Mesenchymal stem cell (in vitro differentiated cells and primary cell): Measurements from ENCODE around the gene RBM22.

Experiments
- DNase-seq: peaks from one replicate; pipeline ENCODE4 v3.0.0-alpha.2; 2013
- H2AFZ ChIP-seq: one replicate; pipeline ENCODE4 v1.6.1; 2013; ENCODE audit warnings: low read depth, mild to moderate bottlenecking, control low read depth, inconsistent platforms, low read length, moderate library complexity
- H2AK5ac ChIP-seq: 2 replicates; pipeline ENCODE4 v1.6.1; 2013; ENCODE audit warnings: low read length, moderate library complexity, mild to moderate bottlenecking, inconsistent platforms; ENCODE audit not compliant: severe bottlenecking
- H2BK120ac ChIP-seq: one replicate; pipeline ENCODE4 v1.6.1; 2013; ENCODE audit warnings: low read depth, mild to moderate bottlenecking, inconsistent platforms, low read length, moderate library complexity
- H2BK12ac ChIP-seq, 2 experiments: one replicate each; pipeline ENCODE4 v1.6.1; 2013; ENCODE audit warnings: inconsistent platforms in 2 of 2, low read length in 2 of 2, mild to moderate bottlenecking in 2 of 2, moderate library complexity in 2 of 2, control low read depth in 1 of 2
- H2BK15ac ChIP-seq: one replicate; pipeline ENCODE4 v1.6.1; 2013; ENCODE audit warnings: mild to moderate bottlenecking, low read depth, inconsistent platforms; ENCODE audit not compliant: poor library complexity, severe bottlenecking
- H2BK5ac ChIP-seq: 2 replicates; pipeline ENCODE4 v1.6.1; 2013; ENCODE audit warnings: low read depth, mild to moderate bottlenecking, low read length, control low read depth, inconsistent platforms; ENCODE audit not compliant: poor library complexity, severe bottlenecking
- H3K14ac ChIP-seq, 2 experiments: one replicate each; pipeline ENCODE4 v1.6.1; 2013; ENCODE audit warnings: inconsistent platforms in 2 of 2, low read length in 2 of 2, control low read depth in 1 of 2, mild to moderate bottlenecking in 1 of 2, moderate library complexity in 1 of 2
- H3K18ac ChIP-seq, 2 experiments: one replicate each; pipeline ENCODE4 v1.6.1; 2013; ENCODE audit warnings: inconsistent platforms in 2 of 2, low read length in 2 of 2, control low read depth in 1 of 2, low read depth in 1 of 2, mild to moderate bottlenecking in 1 of 2
- H3K23ac ChIP-seq, 2 experiments: one replicate each; pipeline ENCODE4 v1.6.1; 2013; ENCODE audit warnings: inconsistent platforms in 2 of 2, low read length in 2 of 2, mild to moderate bottlenecking in 2 of 2, moderate library complexity in 2 of 2, control low read depth in 1 of 2
- H3K27ac ChIP-seq: 2 replicates; pipeline ENCODE4 v1.5.1; 2013; ENCODE audit warnings: mild to moderate bottlenecking, moderate library complexity, low read length, control low read depth, inconsistent platforms; ENCODE audit not compliant: poor library complexity, severe bottlenecking
- H3K27me3 ChIP-seq, 2 experiments: 2 replicates each; pipeline versions ENCODE4 v1.6.1 to v1.7.0; 2013; ENCODE audit warnings: low read length in 2 of 2, mild to moderate bottlenecking in 2 of 2, moderate library complexity in 2 of 2, control low read depth in 1 of 2, inconsistent platforms in 1 of 2; ENCODE audit not compliant: control insufficient read depth in 1 of 2, insufficient read depth in 1 of 2
- H3K36me3 ChIP-seq, 2 experiments: 2 replicates each; pipeline versions ENCODE4 v1.6.1 to v1.7.0; 2013; ENCODE audit warnings: low read length in 2 of 2, control low read depth in 1 of 2, inconsistent platforms in 1 of 2, low read depth in 1 of 2, mild to moderate bottlenecking in 1 of 2; ENCODE audit not compliant: insufficient read depth in 2 of 2, control insufficient read depth in 1 of 2
- H3K4ac ChIP-seq, 2 experiments: one replicate each; pipeline ENCODE4 v1.6.1; 2013; ENCODE audit warnings: inconsistent platforms in 2 of 2, low read length in 2 of 2, mild to moderate bottlenecking in 2 of 2, moderate library complexity in 2 of 2, control low read depth in 1 of 2, low read depth in 1 of 2
- H3K4me1 ChIP-seq: 2 replicates; pipeline ENCODE4 v1.6.1; 2013; ENCODE audit warnings: low read depth, low read length, control low read depth; ENCODE audit not compliant: control insufficient read depth, insufficient read depth
- H3K4me2 ChIP-seq: 2 replicates; pipeline ENCODE4 v1.6.1; 2013; ENCODE audit warnings: low read length, mild to moderate bottlenecking, inconsistent platforms; ENCODE audit not compliant: poor library complexity, severe bottlenecking
- H3K4me3 ChIP-seq, 2 experiments: 2 replicates each; pipeline versions ENCODE4 v1.5.1 to v1.7.0; 2013; ENCODE audit warnings: low read length in 2 of 2, mild to moderate bottlenecking in 2 of 2, control low read depth in 1 of 2, low read depth in 1 of 2; ENCODE audit not compliant: insufficient read depth in 1 of 2
- H3K79me1 ChIP-seq: replicated peaks from 2 replicates; pipeline ENCODE4 v1.6.1; 2013; ENCODE audit warnings: mild to moderate bottlenecking, control low read depth, low read length, inconsistent platforms; ENCODE audit not compliant: poor library complexity, severe bottlenecking
- H3K9ac ChIP-seq: 2 replicates; pipeline ENCODE4 v1.7.0; 2013; ENCODE audit warnings: mild to moderate bottlenecking, low read length, moderate library complexity
- H3K9me3 ChIP-seq: 2 replicates; pipeline ENCODE4 v1.7.0; 2013; ENCODE audit warnings: mild to moderate bottlenecking, low read length; ENCODE audit not compliant: control insufficient read depth
- H4K8ac ChIP-seq: one replicate; pipeline ENCODE4 v1.6.1; 2013; ENCODE audit warnings: inconsistent platforms, mild to moderate bottlenecking, low read length, moderate library complexity
- H4K91ac ChIP-seq: one replicate; pipeline ENCODE4 v1.6.1; 2013; ENCODE audit warnings: mild to moderate bottlenecking, low read length, inconsistent platforms
- WGBS: methylation state at CpG from one replicate; pipeline ENCODE4 v1.1.7; 2013; ENCODE audit warnings: mixed read lengths; 5-methylcytosine and 5-hydroxymethylcytosine counted together

RBM22 gene

GRCh38 chr5:150670948-150671310 lies 29.9 kb downstream of the RBM22 start:
- no peak overlapping the region for H2BK15ac ChIP-seq
- no peak overlapping the region for H4K8ac ChIP-seq
- peak overlapping the region; percentile 75 for H3K9ac ChIP-seq
- H2BK120ac ChIP-seq = no peak overlapping the region
- WGBS = 68% methylated on average over 2 of the region's 2 CpGs
- H2BK12ac ChIP-seq = no peak overlapping the region
- H2AK5ac ChIP-seq = peak overlapping the region; percentile 49
- peak overlapping the region in 1 of 2 experiments; percentile 80 for H3K4me3 ChIP-seq
- H3K4me1 ChIP-seq = peaks cover 29% of the 10 kb centered on the region
- no peak overlapping the region for H3K23ac ChIP-seq
- peaks cover 2% of the 10 kb centered on the region for H3K79me1 ChIP-seq
- no peak overlapping the region for H3K18ac ChIP-seq
- peak overlapping the region; percentile 7 for H3K27ac ChIP-seq
- H3K14ac ChIP-seq = no peak overlapping the region
- H3K4ac ChIP-seq = no peak overlapping the region
- no peak for DNase-seq
- H2BK5ac ChIP-seq = no peak overlapping the region
- H3K9me3 ChIP-seq = no peaks in the 10 kb centered on the region
- H2AFZ ChIP-seq = no peak overlapping the region
- H3K27me3 ChIP-seq = peaks cover 0 to 6% of the 10 kb centered on the region in 2 experiments
- no peaks in the 10 kb centered on the region for H3K36me3 ChIP-seq
- H3K4me2 ChIP-seq = no peak overlapping the region
- no peak overlapping the region for H4K91ac ChIP-seq

DNA sequence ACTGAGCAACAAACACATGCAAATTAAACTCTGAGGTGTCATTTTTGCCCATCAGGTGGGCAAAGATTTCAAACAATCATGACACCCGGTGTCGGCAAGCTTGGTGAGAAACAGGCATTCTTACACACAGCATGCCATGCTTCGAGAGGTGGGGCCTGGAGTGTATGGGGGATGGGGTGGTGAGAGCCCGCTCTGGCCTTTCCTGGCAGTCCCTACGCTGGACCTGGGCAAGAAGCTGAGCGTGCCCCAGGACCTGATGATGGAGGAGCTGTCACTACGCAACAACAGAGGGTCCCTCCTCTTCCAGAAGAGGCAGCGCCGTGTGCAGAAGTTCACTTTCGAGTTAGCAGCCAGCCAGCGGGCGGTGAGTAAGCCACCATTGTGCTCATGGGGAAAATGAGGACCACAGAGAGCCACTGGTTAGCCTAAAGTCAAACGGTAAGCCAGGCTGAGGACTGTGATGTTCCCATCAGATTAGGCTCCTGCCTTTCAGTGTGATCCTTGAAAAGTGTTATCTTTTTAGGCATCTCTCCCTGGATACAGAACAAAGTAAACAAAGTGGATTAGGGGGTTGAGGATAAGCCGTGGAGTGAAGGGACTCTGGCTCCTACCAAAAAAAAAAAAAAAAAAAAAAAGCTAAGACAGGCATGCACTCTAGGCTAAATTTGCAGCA lies 30.5 kb downstream of the RBM22 start:
- no peak overlapping the region for H2BK15ac ChIP-seq
- no peaks in the 10 kb centered on the region for H3K36me3 ChIP-seq
- peaks cover 29% of the 10 kb centered on the region for H3K4me1 ChIP-seq
- H3K79me1 ChIP-seq = peaks cover 2% of the 10 kb centered on the region
- no peak overlapping the region for H2AFZ ChIP-seq
- H2BK5ac ChIP-seq = no peak overlapping the region
- H2AK5ac ChIP-seq = no peak overlapping the region
- H2BK120ac ChIP-seq = no peak overlapping the region
- H3K9ac ChIP-seq = no peak overlapping the region
- H4K91ac ChIP-seq = no peak overlapping the region
- peaks cover 0 to 6% of the 10 kb centered on the region in 2 experiments for H3K27me3 ChIP-seq
- peak; percentile 19 for DNase-seq
- no peak overlapping the region for H3K27ac ChIP-seq
- 71% methylated on average over 12 of the region's 14 CpGs for WGBS
- H3K4ac ChIP-seq = no peak overlapping the region
- H2BK12ac ChIP-seq = no peak overlapping the region
- no peak overlapping the region for H3K4me2 ChIP-seq
- no peak overlapping the region for H3K4me3 ChIP-seq
- H3K14ac ChIP-seq = no peak overlapping the region
- H3K23ac ChIP-seq = no peak overlapping the region
- H3K18ac ChIP-seq = peak overlapping the region in 1 of 2 experiments; percentile 11
- H4K8ac ChIP-seq = no peak overlapping the region
- no peaks in the 10 kb centered on the region for H3K9me3 ChIP-seq

GRCh38 chr5:150665044-150665443 lies 35.8 kb downstream of the RBM22 start:
- H3K9me3 ChIP-seq = no peaks in the 10 kb centered on the region
- H3K4me1 ChIP-seq = peaks cover 6% of the 10 kb centered on the region
- no peak overlapping the region for H2BK120ac ChIP-seq
- H3K27me3 ChIP-seq = peaks cover 16 to 24% of the 10 kb centered on the region in 2 experiments
- H3K4ac ChIP-seq = no peak overlapping the region
- no peak overlapping the region for H3K14ac ChIP-seq
- no peaks in the 10 kb centered on the region for H3K36me3 ChIP-seq
- 92% methylated on average over 12 of the region's 12 CpGs for WGBS
- H4K91ac ChIP-seq = no peak overlapping the region
- H2BK5ac ChIP-seq = no peak overlapping the region
- H2BK12ac ChIP-seq = no peak overlapping the region
- H3K9ac ChIP-seq = no peak overlapping the region
- H3K27ac ChIP-seq = no peak overlapping the region
- no peak overlapping the region for H2BK15ac ChIP-seq
- H3K23ac ChIP-seq = no peak overlapping the region
- H3K79me1 ChIP-seq = no peaks in the 10 kb centered on the region
- no peak overlapping the region for H2AK5ac ChIP-seq
- H4K8ac ChIP-seq = no peak overlapping the region
- no peak overlapping the region for H3K18ac ChIP-seq
- peak overlapping the region; percentile 0 for H3K4me2 ChIP-seq
- DNase-seq = no peak
- no peak overlapping the region for H2AFZ ChIP-seq
- H3K4me3 ChIP-seq = no peak overlapping the region

- 87% methylated on average over 3 of the region's 3 CpGs for WGBS
- no peak overlapping the region for H3K27ac ChIP-seq
- H2AFZ ChIP-seq = no peak overlapping the region
- H3K4me1 ChIP-seq = peaks cover 6% of the 10 kb centered on the region
- H3K9me3 ChIP-seq = no peaks in the 10 kb centered on the region
- no peak overlapping the region for H2BK15ac ChIP-seq
- no peak overlapping the region for H3K4ac ChIP-seq
- H2AK5ac ChIP-seq = no peak overlapping the region
- no peak overlapping the region for H3K9ac ChIP-seq
- H2BK5ac ChIP-seq = no peak overlapping the region
- no peak overlapping the region for H3K14ac ChIP-seq
- no peaks in the 10 kb centered on the region for H3K79me1 ChIP-seq
- H2BK12ac ChIP-seq = no peak overlapping the region
- no peak overlapping the region for H3K4me3 ChIP-seq
- H3K4me2 ChIP-seq = no peak overlapping the region
- H3K27me3 ChIP-seq = peaks cover 16 to 24% of the 10 kb centered on the region in 2 experiments
- no peaks in the 10 kb centered on the region for H3K36me3 ChIP-seq
- no peak overlapping the region for H4K8ac ChIP-seq
- no peak overlapping the region for H4K91ac ChIP-seq
- H3K18ac ChIP-seq = no peak overlapping the region
- no peak overlapping the region for H2BK120ac ChIP-seq
- DNase-seq = no peak
- no peak overlapping the region for H3K23ac ChIP-seq
Observed at GRCh38 chr5:150663936-150664335, 36.9 kb downstream of the RBM22 start.
